GM12864 (cell line): Measurements from ENCODE around the gene PCGF1.

Source experiments
- DNase-seq: peaks from one replicate; pipeline ENCODE4 v3.0.0-alpha.2; 2011; ENCODE audit warnings: low read depth
- H3K4me3 ChIP-seq: 2 replicates; pipeline ENCODE4 v1.5.1; 2011; ENCODE audit warnings: mild to moderate bottlenecking, low read depth, low read length, control low read depth
- CTCF ChIP-seq: IDR thresholded peaks from 2 replicates; pipeline ENCODE4 v1.5.1; 2011; ENCODE audit warnings: low read depth, mild to moderate bottlenecking, moderate library complexity, low read length, control low read depth, inconsistent platforms; ENCODE audit errors: missing control alignments

Gene PCGF1

GRCh38 chr2:74552914-74553811 lies 45.7 kb upstream of the PCGF1 start:
- TF ChIP-seq CTCF = no peak
- no peak for DNase-seq
- peak overlapping the region; percentile 84 for H3K4me3 ChIP-seq

- no peak for DNase-seq
- no peak for TF ChIP-seq CTCF
- peak overlapping the region; percentile 84 for H3K4me3 ChIP-seq
These were observed 44.7 kb upstream of the PCGF1 start for GRCh38 chr2:74551942-74552913.

GRCh38 chr2:74551530-74551929 lies 44.0 kb upstream of the PCGF1 start:
- no peak for DNase-seq
- H3K4me3 ChIP-seq = peak overlapping the region; percentile 84

GRCh38 chr2:74550231-74550630 lies 42.7 kb upstream of the PCGF1 start:
- no peak for TF ChIP-seq CTCF
- peak overlapping the region; percentile 80 for H3K4me3 ChIP-seq

More at GRCh38 chr2:74551530-74551929, 44.0 kb upstream of the PCGF1 start:
- no peak for TF ChIP-seq CTCF

GRCh38 chr2:74548900-74549826 lies 41.7 kb upstream of the PCGF1 start:
- DNase-seq = no peak
- peak overlapping the region; percentile 80 for H3K4me3 ChIP-seq
- no peak for TF ChIP-seq CTCF

More at GRCh38 chr2:74550231-74550630, 42.7 kb upstream of the PCGF1 start:
- no peak for DNase-seq
